Hematopoietic multipotent progenitor cell treated with erythropoietin and hydrocortisone succinate and interleukin-3 and kit ligand, for 6 days (in vitro differentiated cells): ENCODE results near the gene SLC25A1.
"Not testable (repeated sequence)": the region's sequence is repeated elsewhere in the genome, so short reads cannot be mapped to it uniquely, and the experiment has no call there.

ENCODE experiments used
- DNase-seq: peaks from one replicate; pipeline ENCODE4 v3.0.0-alpha.2; 2015

The SLC25A1 gene

DNA sequence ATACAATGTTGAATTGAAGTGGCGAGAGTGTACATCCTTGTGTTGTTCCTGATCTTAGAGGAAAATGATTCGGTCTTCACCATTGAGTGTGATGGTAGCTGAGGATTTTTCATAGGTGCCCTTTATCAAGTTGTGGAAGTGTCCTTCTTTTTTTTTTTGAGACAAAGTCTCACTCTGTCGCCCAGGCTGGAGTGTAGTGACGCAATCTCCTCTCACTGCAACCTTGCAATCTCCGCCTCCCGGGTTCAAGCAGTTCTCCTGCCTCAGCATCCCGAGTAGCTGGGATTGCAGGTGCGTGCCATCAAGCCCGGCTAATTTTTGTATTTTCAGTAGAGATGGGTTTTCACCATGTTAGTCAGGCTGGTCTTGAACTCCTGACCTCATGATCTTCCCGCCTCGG, 19.9 kb downstream of the SLC25A1 start:
- DNase-seq = not testable (repeated sequence)

DNA sequence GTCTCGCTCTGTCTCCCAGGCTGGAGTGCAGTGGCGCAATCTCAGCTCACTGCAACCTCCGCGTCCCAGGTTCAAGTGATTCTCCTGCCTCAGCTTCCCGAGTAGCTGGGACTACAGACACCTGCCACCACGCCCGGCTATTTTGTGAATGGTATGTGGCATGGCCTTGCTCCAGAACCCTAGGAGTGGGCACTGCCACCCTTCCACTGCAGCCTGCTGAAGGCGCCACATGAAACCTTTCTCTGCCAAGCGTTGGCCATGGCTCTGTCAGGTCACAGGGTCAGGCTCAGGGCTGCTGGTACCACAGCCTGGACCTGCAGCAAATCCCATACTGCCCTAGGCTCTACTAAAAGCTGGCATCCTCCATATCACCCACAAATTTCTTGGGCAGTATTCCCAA, 22.4 kb downstream of the SLC25A1 start:
- DNase-seq = not testable (repeated sequence)

DNA sequence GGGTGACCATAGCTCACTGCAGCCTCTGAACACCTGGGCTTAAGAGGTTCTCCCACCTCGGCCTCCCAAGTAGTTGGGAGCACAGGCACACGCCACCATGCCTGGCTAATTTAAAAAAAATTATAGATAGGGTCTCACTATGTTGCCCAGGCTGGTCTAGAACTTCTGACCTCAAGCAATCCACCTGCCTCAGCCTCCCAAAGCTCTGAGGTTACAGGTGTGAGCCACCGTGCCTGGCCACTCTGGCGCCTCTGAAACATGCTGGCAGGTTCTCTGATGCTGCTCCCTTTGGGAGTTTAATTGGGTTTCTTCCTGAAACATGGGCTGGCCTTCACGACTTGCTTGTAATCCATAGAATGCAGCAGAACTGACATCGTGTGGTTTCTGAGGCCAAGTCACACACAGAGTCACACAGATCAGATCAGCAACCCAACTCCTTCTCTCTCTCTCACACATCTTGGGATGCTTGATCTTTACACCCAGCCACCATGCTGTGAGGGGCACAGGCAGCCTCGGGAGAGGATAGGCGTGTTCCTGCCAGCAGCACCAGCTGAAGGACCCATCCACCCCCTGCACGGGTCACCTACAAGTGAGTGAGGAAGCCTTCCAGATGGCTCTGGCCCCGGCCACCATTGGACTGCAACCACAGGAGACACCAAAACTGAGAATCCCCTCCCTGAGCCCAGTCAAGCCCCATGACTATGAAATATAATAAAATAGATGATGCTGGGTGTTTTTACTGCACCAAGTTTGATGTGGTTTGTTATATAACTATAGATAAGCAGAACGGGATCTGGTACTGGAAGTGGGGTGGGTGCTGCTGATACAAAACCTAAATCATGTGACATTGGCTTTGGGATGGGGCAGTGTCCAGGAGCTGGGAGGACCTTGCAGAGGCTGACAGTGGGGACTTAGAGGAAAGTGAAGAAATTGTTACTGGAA, 25.3 kb downstream of the SLC25A1 start:
- peak; percentile 53 for DNase-seq

DNA sequence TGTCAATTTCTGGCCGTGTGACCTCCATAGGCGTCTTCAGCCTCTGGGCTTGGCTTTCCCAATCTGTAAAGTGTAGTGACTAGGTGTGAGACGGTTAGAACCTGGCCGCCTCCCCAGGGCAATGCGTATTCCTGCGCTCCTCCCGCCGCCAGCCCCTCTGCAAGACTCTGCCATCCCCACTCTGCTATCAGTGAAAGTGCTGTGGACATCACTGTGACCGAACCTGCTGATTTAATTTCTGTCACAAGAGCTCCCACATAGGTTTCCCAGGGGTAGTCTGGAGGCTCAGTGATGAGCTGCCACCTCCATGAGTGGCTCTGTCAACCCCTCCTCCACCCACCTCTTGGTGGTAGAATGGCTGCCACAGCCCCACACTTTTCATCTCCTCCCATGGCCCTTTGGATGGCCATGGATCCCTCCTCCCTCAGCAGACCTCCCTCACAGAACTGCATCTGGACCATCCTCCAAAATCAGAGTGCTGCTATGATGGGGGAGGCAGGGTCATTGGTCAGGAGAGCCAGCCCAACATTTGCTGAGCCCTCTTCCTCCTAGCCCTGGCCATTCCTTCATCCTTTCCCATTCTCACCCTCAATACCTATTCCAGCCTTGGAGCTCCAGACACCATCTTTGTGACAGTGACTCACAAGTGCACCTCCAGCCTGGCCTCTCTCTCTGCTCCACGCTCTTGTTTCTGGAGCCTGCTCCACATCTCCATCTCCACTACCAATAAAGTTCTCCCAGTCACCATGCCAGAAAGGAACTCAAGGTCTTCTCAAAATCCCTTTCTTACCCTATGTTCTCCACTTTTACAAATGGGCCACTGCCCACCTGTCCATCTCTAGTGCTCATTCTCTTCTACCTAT, 27.0 kb downstream of the SLC25A1 start:
- DNase-seq = no peak

DNA sequence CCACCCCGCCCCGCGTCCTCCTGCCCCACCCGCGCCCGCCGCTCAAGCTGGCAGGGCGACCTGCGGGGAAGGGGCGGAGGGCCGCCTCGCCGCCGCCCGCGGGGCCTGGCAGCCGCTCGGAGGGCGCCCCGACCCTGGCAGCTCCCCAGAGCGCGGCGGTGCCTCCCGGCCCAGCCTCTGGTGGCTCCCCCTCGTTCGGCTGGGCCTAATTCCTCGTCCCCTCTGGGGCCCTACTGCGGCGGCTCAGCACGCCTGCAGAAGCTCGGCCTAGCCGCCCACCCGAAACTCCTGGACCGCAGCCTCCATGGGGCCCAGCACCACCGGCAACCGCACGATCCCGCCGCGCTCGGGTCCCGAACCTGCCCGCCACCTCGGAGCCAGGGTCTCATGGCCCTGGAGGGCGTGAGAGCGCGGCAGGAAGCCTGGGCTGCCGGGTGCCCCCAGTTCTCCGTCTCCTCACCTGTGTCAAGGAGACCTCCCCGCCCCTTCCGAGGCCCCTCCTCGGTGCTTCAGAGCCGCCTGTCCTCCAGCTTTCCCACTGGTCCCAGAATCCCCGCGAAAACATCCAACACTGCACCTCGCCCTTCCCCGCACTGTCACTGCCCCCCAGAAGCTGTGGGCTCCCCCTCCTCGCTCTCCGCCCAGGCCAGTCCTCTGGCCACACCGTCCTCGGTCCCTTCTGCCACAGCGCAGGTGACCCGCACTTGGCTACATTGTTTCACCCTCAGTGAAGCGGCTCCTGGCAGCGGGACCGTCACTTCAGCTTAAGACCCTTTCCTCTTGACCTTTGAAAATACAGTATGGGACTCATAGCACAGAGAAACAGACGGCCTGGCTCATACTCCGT, 27.8 kb downstream of the SLC25A1 start:
- no peak for DNase-seq

DNA sequence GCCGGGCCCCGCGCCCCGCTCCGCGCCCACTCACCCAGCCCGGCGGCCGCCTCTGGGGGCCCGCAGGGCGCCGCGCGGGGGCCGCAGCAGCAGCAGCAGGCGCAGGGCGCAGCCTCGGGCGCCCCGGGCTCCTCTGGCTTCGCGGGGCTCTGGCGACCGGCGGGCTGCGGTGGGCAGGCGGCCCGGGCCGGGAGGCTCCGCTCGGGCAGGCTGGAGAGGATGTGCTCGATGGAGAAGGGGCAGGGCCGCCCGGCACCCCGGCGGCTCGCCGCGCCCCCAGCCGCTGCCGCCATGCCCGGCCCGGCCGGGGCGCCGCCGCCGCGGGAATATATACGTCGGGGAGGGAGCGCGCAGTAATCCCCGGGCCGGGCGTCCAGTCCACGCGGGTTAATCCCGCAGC, 28.5 kb downstream of the SLC25A1 start, which contains the start of gene GSC2:
TSS of gene GSC2 (minus strand) at position 302 of the 400 bp plus-strand sequence. CDS start at position 293, 9 bp downstream.
- no peak for DNase-seq

DNA sequence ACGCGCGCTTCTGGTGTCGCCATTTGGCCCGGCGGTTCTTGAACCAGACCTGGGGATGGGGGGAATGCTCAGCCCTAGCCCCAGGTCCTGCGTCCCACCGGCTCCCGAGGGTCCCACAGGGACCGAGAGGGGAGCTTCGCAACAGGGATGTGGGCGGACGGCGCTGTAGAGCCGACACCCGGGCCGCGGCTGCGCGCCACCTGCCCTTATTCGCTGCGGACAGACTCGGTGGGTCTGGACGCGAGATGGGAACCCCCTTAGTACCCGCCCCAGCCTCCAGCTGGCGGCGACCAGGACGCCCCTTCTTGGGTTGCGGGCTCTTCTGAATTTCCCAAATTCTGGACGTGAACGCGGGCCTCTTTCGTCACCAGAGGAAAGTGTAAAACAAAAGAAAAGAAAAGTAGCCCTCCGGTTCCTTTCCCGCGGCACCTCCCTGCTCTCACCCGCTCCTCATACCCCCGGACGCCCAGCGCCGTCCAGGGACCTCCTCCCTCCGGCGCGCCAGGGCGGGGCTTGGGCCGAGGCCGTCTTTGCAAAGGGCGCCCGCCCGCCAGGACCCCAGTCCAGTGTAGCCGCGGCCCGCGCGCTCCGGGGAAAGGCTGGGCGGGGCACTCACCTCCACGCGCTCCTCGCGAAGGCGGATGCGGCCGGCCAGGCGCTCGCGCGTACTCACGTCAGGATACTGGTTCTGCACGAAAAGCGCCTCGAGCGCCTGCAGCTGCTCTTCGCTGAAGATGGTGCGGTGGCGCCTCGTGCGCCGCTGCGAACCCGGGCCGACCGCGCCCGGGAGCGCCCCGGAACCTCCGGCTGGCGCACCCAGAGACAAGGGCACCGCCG, 29.3 kb downstream of the SLC25A1 start:
- no peak for DNase-seq

DNA sequence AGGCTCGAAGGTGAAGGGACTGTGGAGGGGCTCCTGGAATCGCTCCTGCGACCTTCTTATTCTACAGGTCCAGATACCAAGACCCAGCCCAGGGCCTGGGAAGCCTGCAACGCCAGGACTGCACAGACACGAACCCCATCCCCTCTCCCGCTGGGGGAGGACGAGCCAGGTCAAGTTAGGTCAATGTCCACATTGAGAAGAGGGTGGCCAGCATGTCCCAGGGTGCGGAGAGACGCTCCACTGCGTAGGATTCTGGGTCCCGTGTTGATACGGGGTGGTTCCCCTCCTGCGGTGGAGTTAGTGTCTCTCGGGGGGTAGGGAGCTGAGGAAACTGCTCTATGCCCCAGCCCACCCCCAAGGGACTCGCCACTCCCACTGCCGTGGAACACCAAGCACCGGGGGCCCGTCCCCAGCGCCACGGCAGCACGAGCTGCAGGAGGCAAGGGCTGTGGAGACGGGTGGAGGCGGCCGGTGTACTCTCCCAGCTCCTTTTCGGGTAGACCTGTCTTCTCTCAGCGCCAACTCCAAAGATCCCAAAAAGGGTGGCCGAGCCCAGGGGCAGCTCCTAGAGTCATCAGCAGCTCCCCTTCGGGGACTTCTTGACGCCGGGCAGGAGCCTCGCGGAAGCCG, 30.0 kb downstream of the SLC25A1 start:
- DNase-seq = no peak

DNA sequence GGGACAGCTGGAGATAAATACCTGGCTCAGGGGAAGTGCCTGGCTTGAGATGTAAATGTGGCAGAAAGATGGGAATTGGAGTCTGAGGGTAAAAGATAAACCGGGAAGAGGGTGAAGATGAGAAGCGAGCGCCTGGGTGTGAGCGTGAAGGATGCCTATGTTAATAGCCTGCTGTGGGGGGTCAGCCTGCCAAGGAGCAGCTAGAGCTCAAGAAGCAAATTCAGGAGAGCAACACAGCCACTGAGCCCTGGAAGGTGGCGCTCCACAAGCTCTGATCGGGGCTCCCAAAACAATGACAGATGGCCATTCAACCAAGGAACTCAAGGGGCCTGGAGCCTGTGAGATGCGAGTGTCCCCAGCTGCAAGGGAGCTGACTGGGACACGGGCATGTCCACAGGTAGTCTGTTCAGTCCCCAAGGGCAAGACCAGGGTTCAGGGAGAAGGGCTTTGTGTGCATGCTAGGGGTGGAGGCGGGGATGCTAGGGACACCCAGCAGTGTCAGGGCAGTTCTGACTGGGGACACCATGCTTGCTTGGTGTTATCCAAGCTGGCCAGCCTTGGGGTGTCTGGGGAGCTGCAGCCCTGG, 31.2 kb downstream of the SLC25A1 start:
- DNase-seq = no peak

DNA sequence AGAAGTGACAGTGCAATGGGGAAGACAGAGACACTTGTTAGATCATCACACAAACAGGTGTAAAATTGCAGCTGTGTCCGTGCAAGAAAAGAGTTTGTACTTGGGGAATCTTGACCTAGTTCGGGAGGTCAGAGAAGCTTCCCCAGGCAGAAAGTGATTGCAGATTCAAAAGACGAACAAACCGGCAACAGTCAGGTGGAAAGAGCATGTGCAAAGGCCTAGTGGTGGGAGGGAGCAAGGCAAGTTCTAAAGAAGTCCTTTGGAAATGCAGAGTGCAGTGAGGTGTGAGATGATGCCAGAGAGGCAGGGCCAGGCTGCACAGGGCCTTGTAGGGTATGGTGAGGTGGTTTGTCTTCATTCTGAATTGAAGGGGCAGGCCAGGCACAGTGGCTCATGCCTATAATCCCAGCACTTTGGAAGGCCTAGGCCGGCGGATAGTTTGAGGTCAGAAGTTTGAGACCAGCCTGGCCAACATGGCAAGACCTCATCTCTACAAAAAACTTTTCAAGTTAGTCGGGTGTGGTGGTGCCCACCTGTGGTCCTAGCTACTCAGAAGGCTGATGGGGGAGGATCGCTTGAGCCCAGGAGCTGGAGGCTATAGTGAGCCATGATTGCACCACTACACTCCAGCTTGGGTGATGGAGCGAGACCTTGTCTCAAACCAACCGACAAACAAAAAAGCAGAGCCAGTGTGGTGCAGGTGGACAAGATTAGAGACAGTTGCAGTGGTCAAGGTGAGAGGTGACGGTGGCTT, 32.1 kb downstream of the SLC25A1 start:
- no peak for DNase-seq

DNA sequence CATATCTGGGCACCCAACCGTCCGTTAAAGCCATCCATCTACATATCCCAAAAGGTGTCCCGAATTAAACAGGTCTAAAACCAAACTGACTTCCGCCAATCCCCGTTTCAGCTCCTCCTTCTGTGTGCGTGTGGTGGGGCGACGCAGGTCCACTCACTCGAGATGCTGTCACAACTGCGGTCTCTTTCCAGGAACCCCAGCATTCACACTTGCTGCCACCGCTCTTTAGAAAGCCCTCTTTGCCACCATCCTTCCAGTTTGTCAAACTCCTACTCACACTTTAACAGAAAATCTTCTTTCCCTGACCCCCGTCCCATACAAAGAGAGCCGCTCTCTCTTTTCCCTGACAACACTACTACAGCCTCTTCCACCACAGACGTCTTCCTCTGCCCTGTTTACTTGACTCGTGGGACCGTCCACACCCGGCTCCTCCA, 34.6 kb downstream of the SLC25A1 start:
- peak; percentile 62 for DNase-seq

DNA sequence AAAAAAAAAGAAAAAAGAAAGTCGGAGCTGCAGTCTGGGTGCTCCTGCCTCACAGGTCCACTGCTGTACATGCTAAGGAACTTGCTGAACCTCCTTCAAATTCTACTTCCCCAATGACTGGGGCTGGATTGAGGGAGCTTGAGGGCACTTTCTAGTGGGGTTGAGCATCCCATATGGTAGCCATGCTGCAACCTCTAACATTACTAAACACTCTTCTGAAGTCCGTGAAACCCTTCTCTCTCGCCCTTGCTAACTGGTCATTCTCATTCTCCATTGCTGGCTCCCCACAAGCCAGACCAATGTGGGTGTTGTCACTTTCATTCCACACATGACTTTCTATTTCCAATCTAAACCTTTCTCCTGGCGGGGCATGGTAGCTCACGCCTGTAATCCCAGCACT, 35.3 kb downstream of the SLC25A1 start:
- no peak for DNase-seq

DNA sequence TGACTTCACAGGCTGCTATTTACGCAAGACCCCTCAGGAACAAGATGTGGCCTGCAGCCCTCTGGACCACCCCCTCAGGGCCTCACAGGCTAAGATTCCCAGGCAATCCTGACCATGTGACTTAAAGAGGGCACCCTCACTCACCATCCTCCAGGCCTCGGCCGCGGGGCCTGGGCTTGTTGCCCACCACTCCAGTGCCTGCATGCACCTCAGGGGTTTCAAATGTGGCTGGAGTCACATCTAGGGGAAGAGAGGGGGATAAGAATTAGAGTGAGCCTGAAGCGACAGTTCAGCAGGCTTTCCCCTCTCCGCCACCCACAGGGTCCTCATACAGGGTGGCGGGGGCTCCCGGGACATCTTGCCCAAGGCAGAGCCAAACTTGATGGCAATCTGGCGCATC, 36.1 kb downstream of the SLC25A1 start:
- no peak for DNase-seq

DNA sequence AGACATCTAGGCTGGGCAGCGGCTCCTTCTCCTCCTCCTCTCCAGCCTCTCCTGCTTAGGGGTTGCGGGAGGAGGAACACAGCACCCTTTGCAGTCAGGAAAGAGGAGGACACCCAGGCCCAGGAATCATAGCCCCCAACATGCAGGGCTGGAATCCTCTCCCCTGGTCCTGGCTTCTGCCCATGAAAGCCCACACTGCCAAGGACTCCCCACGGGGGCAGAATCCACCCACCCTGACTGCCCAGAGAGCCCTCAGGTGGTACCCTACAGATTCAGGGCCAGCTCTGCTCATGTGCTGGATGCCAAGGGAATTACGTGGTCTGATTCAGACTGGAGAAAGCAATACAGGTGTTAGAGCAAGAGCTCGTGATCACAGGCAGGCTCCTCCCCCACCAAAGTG, 38.6 kb downstream of the SLC25A1 start:
- no peak for DNase-seq

DNA sequence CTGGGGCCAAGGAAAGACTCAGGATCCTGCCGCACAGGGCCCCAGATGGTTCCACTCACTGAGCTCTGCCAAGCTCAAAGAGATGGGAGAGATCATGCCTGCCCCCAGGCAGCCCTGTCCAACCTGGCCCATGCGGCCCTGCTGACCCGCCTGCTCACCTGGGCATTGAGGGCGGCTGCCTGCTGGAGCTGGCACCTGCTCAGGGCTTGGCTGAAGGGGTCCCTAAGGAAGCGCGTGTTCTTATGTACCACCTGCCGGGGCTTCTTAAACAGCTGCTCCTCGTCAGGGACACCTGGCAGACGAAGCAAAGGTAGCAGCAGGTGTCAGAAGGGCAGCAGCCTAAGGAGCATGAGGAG, 39.6 kb downstream of the SLC25A1 start:
- DNase-seq = no peak

DNA sequence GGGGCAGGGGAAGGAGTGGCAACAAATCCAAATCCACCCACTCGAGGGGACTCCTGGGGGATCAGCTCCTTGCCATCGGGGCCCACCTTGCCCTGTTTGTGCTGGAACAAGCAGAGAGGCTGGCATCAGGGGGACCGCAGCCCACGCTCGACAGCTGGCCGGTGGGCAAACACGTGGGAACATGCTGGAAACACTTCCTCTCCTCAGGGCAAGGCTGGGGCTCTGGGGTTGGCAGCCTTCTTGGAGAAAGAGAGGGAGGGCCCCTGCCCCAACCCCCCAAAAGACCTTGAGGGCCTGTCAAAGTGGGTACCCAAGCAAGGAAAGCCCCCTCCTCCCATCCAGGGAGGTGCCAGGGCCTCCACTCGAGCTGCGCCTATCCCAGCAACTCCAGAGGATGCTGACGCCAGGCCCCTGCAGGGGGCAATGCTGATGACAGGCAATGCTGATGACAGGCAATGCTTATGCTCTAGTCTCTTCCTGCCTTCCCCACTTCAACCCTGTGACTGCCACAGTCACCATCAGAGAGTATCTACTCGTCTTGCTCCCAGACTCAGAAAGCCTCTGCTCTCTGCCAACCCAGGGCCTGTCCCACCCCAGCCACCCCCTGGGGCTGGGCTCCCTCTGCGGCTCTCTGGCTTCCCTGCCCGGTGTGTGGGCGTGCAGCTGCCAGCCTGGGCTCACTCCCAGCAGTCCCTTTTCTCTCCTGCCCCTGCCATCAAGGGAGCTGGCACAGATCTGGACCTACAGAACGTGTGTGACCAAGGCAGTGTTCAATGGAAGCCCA, 40.1 kb downstream of the SLC25A1 start:
- no peak for DNase-seq

DNA sequence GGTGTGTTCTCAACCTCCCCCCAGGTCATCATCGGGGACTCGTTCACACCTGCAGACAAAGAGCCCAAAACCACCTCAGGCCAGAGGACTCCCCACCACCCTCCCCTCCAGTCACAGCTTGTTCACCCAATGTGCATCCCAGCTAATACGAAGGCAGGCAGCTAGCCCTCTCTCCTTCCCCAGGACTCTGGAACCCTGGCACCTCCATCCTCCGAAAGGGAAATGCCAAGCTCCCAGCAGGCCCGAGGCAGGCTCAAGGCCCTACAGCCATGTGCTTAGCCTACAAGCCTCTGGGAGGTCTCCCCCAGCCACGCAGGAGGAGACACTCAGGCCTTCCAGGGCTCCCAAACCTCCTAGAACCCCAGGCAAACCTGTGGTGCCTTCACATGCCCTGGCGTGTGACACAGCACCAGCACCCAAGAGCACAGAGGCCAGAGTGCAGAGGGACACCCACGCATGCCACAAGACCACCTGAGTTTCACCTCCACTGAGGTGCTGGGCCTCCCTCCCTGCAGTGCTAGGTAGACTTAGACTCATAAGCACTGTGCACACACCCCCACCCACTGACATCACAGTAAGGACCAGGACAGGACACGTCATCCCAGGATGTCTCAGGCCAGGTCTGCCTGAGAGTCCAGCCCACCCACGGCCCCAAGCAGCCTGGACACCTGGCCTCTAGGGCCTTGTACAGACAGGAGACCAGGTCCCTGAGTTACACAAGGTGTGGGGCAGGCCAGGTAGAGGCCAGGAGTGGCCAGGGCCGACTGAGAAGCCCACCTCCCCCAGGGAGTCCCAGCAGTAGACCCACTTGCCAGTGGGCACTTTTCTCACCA, 40.9 kb downstream of the SLC25A1 start:
- no peak for DNase-seq

DNA sequence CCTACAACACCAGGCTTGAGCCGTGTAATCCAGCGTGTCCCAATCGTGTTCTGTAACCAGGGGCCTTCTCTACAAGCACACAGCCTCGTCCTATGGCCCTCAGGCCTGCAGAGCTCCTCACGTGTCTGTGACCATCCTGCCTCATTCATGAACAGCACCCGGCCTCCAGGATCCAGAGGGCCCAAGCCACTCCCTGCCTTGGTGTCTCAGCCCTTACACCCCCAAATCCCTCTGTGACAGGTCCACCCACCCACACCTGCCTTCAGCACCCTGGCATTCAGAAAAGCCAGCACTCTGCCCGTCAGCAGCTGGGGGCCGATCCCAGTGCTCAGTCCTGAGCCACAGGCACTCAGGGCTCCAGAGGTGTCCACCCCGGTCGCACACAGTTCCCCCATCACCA, 41.6 kb downstream of the SLC25A1 start:
- no peak for DNase-seq
